ENCODE data around the gene ELANE.

Gene ELANE

GRCh38 chr19:887072-887471 is 35.0 kb downstream of the ELANE start:
- no peak overlapping the region for H3K9ac ChIP-seq (ENCODE audit: low read depth, low read length, poor library complexity, severe bottlenecking)
- TF ChIP-seq, protein P1, sequence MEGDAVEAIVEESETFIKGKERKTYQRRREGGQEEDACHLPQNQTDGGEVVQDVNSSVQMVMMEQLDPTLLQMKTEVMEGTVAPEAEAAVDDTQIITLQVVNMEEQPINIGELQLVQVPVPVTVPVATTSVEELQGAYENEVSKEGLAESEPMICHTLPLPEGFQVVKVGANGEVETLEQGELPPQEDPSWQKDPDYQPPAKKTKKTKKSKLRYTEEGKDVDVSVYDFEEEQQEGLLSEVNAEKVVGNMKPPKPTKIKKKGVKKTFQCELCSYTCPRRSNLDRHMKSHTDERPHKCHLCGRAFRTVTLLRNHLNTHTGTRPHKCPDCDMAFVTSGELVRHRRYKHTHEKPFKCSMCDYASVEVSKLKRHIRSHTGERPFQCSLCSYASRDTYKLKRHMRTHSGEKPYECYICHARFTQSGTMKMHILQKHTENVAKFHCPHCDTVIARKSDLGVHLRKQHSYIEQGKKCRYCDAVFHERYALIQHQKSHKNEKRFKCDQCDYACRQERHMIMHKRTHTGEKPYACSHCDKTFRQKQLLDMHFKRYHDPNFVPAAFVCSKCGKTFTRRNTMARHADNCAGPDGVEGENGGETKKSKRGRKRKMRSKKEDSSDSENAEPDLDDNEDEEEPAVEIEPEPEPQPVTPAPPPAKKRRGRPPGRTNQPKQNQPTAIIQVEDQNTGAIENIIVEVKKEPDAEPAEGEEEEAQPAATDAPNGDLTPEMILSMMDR (conservative IDR thresholded peaks at IDR 0.05; ENCODE audit: low read length): no peak
- no peak for TF ChIP-seq EZH2phosphoT487 (IDR thresholded peaks at IDR 0.05; ENCODE audit: borderline replicate concordance)
- H2AFZ ChIP-seq (ENCODE audit: low read length): no peak overlapping the region
- H4K20me1 ChIP-seq (ENCODE audit: insufficient read depth, low read length, poor library complexity, severe bottlenecking): peaks cover under 1% of the 10 kb centered on the region
- no peaks in the 10 kb centered on the region for H3K9me2 ChIP-seq (replicated peaks; ENCODE audit: low read depth, low read length)
- no peaks in the 10 kb centered on the region for H3K4me1 ChIP-seq (ENCODE audit: insufficient read depth, low read length, poor library complexity, severe bottlenecking)
- H3K27me3 ChIP-seq (ENCODE audit: insufficient read depth, low read length, poor library complexity, severe bottlenecking): no peaks in the 10 kb centered on the region
- H3K9me3 ChIP-seq (ENCODE audit: insufficient read depth, low read depth, low read length): no peaks in the 10 kb centered on the region
- no peaks in the 10 kb centered on the region for H3F3A ChIP-seq (ENCODE audit: low read depth)
- H3K36me3 ChIP-seq (ENCODE audit: insufficient read depth, low read length): peaks cover 2% of the 10 kb centered on the region; the same call in 1 of the 2 replicates
- H3K4me2 ChIP-seq (ENCODE audit: low read depth, low read length, poor library complexity, severe bottlenecking): no peak overlapping the region
- peaks cover 9% of the 10 kb centered on the region; the same call in 1 of the 2 replicates for H3K79me2 ChIP-seq (ENCODE audit: insufficient read depth, low read length)
- H3K4me3 ChIP-seq (ENCODE audit: low read length, poor library complexity, severe bottlenecking): no peak overlapping the region

DNA sequence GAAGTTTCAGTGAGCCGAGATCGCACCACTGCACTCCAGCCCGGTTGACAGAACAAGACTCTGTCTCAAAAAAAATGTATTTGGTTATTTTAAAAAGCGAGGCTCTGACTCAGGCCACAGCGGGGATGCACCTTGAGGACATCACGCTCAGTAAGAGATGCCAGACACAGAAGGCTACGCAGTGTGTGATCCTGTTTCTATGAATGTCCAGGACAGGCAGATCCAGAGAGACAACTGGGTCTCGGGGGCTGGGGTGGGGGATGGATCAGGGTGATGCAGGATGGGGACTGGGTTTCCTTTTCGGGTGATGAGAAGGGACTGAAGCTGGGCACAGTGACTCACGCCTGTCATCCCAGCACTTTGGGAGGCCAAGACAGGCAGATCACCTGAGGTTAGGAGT is 35.5 kb downstream of the ELANE start:
- Histone ChIP-seq H3F3A (ENCODE audit: low read depth) (no peaks in the 10 kb centered on the region), H3K9me3 (ENCODE audit: insufficient read depth, low read depth, low read length) (no peaks in the 10 kb centered on the region), H3K4me3 (ENCODE audit: low read length, poor library complexity, severe bottlenecking) (no peak overlapping the region), H3K4me1 (ENCODE audit: insufficient read depth, low read length, poor library complexity, severe bottlenecking) (no peaks in the 10 kb centered on the region), H3K79me2 (ENCODE audit: insufficient read depth, low read length) (peaks cover 14% of the 10 kb centered on the region; the same call in 1 of the 2 replicates), H2AFZ (ENCODE audit: low read length) (no peak overlapping the region), H3K36me3 (ENCODE audit: insufficient read depth, low read length) (peaks cover 2% of the 10 kb centered on the region; the same call in 1 of the 2 replicates), H3K9ac (ENCODE audit: low read depth, low read length, poor library complexity, severe bottlenecking) (no peak overlapping the region), H3K9me2 (replicated peaks; ENCODE audit: low read depth, low read length) (no peaks in the 10 kb centered on the region), H3K4me2 (ENCODE audit: low read depth, low read length, poor library complexity, severe bottlenecking) (no peak overlapping the region), H4K20me1 (ENCODE audit: insufficient read depth, low read length, poor library complexity, severe bottlenecking) (peaks cover 3% of the 10 kb centered on the region), H3K27me3 (ENCODE audit: insufficient read depth, low read length, poor library complexity, severe bottlenecking) (no peaks in the 10 kb centered on the region)
- TF ChIP-seq, protein P1 (conservative IDR thresholded peaks at IDR 0.05; ENCODE audit: low read length): no peak
- TF ChIP-seq EZH2phosphoT487 (IDR thresholded peaks at IDR 0.05; ENCODE audit: borderline replicate concordance): no peak

DNA sequence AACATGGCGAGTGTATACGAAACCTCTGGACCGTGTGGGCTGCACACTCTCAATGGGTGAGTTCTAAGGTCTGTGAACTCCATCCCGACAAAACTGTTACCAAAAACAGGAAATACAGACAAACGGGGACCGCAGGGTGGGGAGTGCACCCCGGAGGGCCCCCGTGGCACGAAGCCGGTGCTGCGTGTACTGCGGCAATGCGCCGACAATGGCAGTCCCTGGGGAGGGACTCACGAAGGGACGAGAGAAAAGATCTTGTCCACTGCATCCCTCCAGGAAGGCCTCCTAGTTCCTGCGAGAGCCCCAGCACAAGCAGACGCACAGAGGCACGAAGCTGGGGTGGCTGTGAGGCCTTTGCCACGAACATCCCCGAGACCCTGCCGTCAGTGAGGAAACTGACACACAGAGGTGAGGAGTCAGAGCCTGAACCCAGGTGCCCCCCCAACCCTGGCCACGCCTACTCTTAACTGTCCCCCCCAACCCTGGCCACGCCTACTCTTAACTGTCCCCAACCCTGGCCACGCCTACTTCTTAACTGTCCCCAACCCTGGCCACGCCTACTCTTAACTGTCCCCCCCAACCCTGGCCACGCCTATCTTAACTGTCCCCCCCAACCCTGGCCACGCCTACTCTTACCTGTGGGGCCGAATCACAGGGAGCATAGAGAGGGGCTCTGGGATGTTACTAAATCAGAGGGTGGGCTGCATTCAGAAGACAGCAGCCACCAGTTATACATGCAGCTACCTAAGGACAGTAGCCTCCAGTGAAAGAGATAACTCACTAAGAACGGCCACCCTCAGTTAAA is 36.7 kb downstream of the ELANE start:
- Histone ChIP-seq H3K4me2 (ENCODE audit: low read depth, low read length, poor library complexity, severe bottlenecking) (no peak overlapping the region), H3K9me3 (ENCODE audit: insufficient read depth, low read depth, low read length) (no peaks in the 10 kb centered on the region), H2AFZ (ENCODE audit: low read length) (no peak overlapping the region), H3K36me3 (ENCODE audit: insufficient read depth, low read length) (peaks cover 2% of the 10 kb centered on the region; the same call in 1 of the 2 replicates), H4K20me1 (ENCODE audit: insufficient read depth, low read length, poor library complexity, severe bottlenecking) (peaks cover 3% of the 10 kb centered on the region), H3K4me1 (ENCODE audit: insufficient read depth, low read length, poor library complexity, severe bottlenecking) (no peaks in the 10 kb centered on the region), H3K79me2 (ENCODE audit: insufficient read depth, low read length) (peaks cover 14% of the 10 kb centered on the region; the same call in 1 of the 2 replicates), H3K27me3 (ENCODE audit: insufficient read depth, low read length, poor library complexity, severe bottlenecking) (no peaks in the 10 kb centered on the region), H3K9ac (ENCODE audit: low read depth, low read length, poor library complexity, severe bottlenecking) (no peak overlapping the region), H3F3A (ENCODE audit: low read depth) (no peaks in the 10 kb centered on the region), H3K4me3 (ENCODE audit: low read length, poor library complexity, severe bottlenecking) (no peak overlapping the region), H3K9me2 (replicated peaks; ENCODE audit: low read depth, low read length) (no peaks in the 10 kb centered on the region)
- no peak for TF ChIP-seq EZH2phosphoT487 (IDR thresholded peaks at IDR 0.05; ENCODE audit: borderline replicate concordance)
